Activated CD4-positive, CD25-positive, alpha-beta regulatory T cell treated with anti-CD3 and anti-CD28 coated beads, Interleukin-2, amount 50 U/mL, for 16 hours (primary cell): ENCODE data around the gene DHDH.
"Not testable (repeated sequence)": the region's sequence is repeated elsewhere in the genome, so short reads cannot be mapped to it uniquely, and the experiment has no call there.

Experiments used
- DNase-seq: peaks from one replicate; pipeline ENCODE4 v3.0.0-alpha.2; 2020; ENCODE audit warnings: low read depth, low spot score

Gene DHDH

DNA sequence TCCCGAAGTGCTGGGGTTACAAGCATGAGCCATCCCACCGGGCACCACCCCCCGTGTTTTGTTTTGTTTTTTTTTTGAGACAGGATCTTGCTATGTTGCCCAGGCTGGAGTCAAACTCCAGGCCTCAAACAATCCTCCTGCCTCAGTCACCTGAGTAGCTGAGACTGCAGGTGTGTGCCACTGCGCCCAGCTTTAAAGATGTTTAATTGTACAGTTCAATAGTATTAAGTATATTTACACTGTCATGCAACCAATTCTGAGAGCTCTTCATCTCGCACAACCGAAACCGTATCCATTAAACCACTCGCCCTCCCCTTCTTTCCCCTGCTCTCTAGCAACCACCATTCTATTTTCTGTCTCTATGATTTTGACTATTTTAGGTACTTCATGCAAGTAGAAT lies 17.7 kb upstream of the DHDH start:
- DNase-seq, result no peak

DNA sequence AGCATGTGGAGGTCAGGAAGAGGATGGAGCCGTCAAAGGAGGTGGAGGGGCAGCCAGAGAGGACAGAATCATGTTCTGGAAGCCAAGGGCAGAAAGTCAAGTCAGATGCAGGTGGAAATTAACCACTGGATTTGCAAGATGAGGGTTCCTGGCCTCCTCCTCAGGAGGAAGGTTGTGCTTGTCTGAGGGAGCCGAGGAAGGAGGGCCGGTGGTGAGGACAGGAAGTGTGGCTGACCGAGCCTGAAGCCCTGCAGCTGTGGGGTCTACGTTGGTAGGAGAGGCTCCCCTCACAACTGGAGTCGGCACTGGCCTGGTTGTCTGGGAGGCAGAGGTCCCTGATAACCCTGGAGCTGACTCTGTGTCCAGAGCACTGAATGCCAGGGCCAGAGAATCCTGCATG lies 15.4 kb upstream of the DHDH start:
- DNase-seq, result no peak

DNA sequence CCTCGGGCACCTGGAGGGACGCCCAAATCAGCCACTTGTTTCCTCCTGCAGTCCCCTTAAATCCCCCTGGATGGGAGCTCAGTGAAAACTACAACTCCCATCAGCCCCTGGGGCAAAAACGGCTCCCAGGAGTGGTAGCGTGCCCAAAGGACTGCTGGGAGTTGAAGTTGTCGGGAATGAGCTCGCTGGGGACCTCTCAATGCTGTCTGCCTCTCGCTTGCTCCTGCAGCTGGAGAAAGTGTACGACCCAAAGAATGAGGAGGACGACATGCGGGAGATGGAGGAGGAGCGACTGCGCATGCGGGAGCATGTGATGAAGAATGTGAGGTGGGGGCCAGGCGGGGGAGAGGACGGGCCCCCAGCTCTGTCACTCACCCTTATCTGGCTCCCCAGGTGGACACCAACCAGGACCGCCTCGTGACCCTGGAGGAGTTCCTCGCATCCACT lies 14.7 kb upstream of the DHDH start:
- no peak for DNase-seq

DNA sequence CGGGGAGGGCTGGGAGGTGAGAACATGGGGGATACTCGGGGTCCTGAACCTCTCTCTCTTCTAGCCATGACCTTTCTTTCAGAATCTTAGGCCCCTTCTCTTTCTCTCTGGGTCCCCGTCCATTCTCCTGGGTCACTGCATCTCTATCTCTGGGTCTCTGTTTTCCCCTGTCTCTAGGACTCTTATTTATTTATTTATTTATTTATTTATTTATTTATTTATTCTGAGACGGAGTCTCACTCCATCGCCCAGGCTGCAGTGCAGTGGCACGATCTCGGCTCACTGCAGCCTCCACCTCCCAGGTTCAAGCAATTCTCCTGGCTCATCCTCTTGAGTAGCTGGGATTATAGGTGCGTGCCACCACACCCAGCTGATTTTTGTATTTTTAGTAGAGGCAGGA lies 14.2 kb upstream of the DHDH start:
- not testable (repeated sequence) for DNase-seq

DNA sequence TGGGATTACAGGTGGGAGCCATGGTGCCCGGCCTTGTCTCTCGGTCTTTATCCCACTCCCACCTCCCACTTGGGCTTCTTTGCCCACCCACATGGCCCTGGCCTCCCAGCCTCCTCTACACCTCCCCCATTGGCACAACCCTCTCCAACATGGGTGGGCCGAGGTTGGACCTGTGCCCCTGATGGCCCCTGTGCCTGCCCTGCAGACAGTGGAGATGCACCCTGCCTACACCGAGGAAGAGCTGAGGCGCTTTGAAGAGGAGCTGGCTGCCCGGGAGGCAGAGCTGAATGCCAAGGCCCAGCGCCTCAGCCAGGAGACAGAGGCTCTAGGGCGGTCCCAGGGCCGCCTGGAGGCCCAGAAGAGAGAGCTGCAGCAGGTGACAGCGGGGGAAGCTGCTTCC lies 12.6 kb upstream of the DHDH start:
- DNase-seq, result no peak

DNA sequence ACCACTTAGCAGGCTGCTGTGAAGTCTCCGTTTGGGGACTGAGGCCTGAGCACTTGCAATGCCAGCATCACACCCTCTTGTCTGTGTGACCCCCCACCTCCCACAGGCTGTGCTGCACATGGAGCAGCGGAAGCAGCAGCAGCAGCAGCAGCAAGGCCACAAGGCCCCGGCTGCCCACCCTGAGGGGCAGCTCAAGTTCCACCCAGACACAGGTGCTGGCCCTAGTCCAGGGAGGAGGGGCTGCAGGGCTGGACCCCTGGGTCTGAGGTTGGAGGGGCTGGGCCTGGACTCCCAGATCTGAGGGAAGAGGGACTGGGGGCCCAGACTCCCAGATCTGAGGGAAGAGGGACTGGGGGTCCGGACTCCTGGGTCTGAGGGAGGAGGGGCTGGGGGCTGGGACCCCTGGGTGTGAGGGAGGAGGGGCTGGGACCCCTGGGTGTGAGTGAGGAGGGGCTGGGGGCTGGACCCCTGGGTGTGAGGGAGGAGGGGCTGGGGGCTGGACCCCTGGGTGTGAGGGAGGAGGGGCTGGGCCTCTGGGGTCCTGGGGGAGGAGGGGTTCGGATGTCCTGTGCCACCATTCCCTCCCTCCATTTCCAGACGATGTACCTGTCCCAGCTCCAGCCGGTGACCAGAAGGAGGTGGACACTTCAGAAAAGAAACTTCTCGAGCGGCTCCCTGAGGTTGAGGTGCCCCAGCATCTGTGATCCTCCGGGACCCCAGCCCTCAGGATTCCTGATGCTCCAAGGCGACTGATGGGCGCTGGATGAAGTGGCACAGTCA lies 11.6 kb upstream of the DHDH start:
- DNase-seq, result no peak

DNA sequence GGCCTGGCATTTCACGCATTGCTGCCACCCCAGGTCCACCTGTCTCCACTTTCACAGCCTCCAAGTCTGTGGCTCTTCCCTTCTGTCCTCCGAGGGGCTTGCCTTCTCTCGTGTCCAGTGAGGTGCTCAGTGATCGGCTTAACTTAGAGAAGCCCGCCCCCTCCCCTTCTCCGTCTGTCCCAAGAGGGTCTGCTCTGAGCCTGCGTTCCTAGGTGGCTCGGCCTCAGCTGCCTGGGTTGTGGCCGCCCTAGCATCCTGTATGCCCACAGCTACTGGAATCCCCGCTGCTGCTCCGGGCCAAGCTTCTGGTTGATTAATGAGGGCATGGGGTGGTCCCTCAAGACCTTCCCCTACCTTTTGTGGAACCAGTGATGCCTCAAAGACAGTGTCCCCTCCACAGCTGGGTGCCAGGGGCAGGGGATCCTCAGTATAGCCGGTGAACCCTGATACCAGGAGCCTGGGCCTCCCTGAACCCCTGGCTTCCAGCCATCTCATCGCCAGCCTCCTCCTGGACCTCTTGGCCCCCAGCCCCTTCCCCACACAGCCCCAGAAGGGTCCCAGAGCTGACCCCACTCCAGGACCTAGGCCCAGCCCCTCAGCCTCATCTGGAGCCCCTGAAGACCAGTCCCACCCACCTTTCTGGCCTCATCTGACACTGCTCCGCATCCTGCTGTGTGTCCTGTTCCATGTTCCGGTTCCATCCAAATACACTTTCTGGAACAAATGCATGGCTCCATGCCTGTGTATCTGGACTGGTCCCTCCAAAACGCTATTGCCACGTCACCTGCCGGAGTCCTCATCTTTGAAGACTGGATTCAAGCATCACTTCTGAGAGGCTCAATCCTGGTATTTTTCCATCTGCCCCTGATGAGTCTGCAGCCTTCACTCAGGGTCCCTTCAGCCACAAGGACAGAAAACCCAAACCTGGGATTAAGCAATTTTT lies 10.7 kb upstream of the DHDH start:
- DNase-seq, result no peak

DNA sequence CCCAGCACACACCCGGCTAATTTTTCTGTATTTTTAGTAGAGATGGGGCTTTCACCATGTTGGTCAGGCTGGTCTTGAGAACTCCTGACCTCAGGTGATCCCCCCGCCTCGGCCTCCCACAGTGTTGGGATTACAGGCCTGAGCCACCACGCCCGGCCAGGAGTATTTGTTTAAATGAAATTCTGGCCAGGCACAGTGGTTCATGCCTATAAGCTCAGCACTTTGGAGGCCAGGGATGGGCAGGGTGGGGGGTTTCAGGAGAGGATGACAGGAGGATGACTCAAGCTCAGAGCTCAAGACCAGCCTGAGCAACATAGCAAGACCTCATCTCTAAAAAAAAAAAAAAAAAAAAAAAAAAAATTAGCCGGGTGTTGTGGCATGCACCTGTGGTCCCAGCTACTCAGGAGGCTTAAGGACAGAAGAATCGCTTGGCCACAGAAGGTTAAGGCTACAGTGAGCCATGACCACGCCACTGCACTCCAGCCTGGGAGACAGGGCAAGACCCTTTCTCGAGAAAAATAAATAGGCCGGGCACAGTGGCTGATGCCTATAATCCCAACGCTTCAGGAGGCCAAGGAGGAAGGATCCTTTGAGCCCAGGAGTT lies 8.2 kb upstream of the DHDH start:
- DNase-seq, result no peak

DNA sequence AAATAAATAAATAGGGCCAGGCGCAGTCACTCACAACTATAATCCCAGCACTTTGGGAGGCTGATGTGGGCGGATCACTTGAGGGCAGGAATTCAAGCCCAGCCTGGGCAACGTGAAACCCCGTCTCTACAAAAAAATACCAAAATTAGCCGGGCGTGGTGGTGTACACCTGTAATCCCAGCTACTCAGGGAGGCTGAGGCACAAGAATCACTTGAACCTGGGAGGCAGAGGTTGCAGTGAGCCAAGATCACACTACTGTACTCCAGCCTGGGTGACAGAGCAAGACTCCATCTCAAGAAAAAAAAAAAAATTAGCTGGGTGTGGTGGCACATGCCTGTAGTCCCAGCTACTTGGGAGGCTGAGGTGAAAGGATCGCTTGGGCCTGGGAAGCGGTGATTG lies 7.6 kb upstream of the DHDH start:
- not testable (repeated sequence) for DNase-seq

DNA sequence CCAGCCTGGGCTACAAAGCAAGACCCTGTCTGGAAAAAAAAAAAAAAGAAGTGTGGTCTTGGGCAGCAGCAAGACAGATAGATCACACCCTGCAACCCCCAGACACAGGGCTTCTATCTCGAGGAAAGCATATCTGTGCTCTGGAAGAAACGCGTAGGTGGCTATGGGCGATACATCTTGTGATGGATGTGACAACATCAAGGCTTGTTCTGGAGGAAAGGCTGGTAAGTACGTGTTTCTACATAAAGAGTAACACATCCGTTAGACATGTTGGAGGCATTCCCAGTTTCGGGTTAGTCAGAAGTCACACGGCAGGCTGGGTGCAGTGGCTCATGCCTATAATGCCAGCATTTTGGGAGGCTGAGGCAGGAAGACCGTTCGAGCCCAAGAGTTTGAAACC lies 6.6 kb upstream of the DHDH start:
- DNase-seq, result no peak

DNA sequence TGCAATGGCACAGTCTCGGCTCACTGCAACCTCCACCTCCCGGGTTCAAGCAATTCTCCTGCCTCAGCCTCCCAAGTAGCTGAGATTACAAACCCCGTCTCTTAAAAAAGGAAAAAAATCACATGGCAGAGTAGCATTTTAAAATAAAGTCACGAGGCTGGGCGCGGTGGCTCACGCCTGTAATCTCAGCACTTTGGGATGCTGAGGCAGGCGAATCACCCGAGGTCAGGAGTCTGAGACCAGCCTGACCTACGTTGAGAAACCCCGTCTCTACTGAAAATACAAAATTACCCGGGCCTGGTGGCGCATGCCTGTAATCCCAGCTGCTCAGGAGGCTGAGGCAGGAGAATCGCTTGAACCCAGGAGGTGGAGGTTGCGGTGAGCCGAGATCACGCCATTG lies 5.8 kb upstream of the DHDH start:
- DNase-seq, result not testable (repeated sequence)

DNA sequence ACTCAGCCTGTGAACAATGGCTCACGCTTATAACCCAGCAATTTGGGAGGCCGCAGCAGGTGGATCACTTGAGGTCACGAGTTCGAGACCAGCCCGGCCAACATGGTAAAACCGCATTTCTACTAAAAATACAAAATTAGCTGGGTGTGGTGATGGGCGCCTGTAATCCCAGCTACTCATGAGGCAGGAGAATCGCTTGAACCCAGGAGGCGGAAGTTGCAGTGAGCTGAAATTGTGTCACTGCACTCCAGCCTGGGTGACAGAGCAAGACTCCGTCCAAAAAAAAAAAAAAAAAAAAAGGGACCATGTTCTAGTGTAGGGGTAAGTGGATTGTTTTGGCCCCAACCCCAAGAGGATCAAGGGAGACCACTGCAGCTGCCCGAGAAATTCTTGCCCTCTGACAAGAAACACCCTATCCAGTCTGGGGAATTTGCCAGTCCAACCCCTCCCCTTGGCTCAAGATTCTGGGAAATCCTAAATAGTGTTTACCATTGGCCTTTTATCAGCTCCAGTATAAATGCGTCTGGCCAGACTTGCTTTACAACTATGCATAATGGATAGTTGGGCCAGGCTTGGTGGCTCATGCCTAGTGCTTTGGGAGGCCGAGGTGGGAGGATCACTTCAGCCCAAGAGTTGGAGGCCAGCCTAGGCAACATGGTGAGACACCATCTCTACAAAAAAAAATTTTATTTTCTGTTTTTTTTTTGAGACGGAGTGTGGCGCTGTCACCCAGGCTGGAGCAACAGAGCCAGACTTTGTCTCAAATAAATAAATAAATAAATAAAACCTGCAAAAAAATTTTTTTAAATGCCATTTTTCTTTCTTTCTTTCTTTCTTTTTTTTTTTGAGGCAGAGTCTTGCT lies 5.1 kb upstream of the DHDH start:
- DNase-seq, result no peak

DNA sequence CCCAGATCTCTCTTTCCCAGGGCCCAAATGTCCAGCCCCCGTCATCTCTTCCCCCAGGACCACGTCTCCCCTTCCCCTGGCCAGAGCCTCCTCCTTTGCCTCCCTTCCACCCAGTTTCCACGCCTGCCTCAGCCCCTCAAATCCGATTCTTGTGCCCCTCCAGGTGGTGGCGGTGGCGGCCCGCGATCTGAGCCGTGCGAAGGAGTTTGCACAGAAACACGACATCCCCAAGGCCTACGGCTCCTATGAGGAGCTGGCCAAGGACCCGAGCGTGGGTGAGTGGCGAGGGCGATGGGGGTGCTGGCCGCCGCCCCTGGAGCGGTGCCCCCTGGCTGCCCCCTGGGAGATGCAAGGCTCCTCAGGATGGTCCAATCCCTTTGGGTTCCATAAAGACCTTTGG lies 1.3 kb downstream of the DHDH start:
- DNase-seq, result no peak

DNA sequence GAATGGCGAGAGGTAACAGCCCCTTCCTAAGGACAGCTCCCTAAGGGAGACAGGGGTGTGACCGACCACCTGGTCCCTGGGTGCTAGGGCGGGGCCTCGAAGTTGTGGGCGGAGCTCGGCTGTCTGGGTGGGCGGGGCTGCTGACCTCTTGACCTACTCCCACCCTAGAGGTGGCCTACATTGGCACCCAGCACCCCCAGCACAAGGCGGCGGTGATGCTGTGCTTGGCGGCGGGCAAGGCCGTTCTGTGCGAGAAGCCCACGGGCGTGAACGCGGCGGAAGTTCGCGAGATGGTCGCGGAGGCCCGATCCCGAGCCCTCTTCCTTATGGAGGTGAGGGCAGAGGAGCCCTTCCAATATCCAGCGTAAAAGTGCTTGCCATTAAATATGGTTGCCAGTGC lies 2.4 kb downstream of the DHDH start:
- DNase-seq, result no peak

DNA sequence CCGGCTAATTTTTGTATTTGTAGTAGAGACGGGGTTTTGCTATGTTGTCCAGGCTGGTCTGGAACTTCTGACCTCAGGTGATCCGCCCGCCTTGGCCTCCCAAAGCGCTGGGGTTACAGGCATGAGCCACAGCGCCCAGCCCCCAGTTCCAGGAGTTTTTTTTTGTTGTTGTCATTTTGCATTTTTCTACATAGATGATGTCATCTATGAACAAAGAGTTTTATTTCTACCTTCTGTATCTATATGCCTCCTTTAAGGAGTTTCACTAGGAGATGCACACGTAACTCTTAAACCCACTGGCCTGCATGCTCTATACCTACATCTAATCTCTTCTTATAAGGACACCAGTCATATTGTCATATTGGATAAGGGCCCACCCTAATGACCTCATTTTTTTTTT lies 4.8 kb downstream of the DHDH start:
- DNase-seq, result no peak

DNA sequence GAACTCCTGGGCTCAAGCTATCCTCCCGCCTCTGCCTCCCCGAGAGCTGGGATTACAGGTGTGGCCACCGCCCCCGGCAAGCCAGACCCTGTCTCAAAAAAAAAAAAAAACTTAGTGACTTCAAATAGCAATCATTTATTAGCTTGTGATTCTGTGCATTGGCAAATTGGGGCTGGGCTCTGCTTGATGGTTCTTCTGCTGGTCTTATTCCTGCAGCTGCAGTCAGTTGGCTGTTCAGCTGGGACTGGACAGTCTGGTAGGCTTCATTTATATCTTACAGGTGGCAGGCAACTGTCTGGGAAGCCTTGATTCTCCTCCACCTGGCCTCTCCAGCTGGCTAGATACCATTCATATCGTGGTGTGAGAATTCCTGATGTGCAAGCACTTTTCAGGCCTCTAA lies 7.4 kb downstream of the DHDH start:
- no peak for DNase-seq

DNA sequence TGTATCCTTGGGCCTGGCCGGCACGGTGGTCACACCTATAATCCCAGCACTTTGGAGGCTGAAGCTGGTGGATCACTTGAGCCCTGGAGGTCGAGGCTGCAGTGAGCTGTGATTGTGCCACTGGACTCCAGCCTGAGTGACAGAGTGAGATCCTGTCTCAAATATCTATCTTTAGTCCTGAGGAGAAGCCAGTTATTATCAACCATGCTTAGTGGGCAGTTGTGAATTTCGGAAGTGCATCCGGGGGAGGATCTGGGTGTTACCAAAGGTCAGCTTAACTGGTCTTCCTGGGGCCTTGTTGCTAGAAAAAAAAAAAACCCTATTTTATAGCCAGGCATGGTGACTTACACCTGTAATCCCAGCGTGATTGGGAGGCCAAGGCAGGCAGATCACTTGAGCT lies 9.6 kb downstream of the DHDH start:
- DNase-seq, result no peak

DNA sequence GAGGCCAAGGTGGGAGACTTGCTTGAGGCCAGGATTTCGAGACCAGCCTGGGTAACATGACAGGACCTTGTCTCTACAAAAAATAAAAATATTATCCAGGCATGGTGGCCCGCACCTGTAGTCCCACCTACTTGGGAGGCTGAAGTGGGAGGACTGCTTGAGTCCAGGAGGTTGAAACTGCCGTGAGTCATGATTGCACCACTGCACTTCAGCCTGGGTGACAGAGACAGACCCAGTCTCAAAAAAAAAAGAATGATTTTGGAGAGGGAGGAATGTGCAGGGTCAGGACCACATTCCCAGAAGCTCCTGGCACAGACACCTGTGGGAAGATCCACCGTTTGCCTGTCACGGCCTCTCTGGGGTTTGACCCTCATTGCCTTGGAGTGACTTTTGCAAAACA lies 11.9 kb downstream of the DHDH start:
- DNase-seq, result no peak

DNA sequence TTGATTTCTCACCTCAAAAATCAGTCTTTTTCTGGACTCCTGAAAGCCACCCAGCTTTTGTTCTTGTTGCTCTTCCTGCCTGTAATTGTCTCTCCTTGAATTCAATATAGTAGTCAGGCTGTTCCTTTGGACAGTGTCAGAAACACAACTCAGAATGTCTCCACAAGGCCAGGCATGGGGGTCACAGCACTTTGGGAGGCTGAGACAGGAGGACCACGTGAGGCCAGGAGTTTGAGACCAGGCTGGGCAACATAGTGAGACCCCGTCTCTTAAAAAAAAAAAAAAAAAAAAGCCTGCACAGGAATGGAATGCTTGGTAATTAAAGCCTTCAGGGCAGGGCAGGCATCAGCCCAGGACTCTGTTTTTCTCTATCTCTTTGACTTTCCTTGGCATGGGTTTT lies 12.3 kb downstream of the DHDH start:
- DNase-seq, result no peak

DNA sequence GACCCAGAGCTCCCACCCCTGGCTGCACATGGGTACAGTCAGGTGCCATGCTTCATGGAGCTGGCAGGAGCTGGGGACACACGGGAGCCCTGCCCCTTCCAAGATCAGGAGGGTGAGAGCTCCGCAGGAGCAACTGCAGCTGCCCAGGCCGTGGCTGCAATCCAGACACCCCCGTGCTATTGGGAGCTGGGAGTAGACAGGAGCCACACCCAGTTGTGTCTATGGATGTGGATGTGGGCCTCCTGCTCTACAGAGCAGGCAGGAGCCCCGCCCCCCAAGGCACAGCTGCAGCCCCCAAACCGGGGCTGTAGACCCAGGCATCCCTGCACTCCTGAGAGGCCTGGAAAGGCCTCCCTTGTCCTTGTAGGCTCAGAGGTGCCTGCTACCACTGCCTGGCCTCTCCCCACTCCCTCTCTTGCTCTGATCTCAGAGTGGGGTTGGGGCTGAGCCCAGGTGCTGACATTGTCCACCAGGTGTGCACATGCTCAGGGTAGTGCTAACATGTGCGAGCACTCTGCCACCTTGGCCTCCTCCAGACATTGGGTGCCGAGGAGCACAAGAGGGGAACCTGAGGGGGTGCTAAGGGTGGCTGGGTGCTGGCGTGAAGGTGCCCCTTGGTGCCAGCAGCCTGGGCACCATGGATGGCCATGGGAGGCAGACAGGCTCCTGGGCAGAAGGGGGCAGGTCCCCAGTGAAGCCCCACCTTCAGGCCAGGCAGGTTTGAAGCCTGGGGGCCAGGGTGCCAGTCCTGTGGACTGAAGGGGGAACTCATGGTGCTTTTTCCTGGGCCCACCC lies 13.2 kb downstream of the DHDH start:
- DNase-seq, result no peak

DNA sequence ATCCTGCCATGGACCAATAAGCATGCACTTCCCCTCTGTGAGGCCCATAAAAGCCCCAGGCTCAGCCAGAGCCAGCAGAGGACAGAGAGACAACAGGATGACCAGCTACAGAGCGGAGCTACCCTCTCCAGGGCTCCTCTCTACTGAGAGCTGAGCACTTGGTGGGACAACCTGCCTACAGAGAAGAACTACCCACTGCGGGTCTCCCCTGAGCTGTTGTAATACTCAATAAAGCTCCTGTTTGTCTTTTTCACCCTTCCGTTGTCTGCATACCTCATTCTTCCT lies 13.7 kb downstream of the DHDH start:
- DNase-seq, result no peak
